Ascending aorta (tissue), 2 donors: ENCODE results near the gene RYK. TPM values are rescaled to one million over a fixed set of nuclear protein-coding genes. Genes with fewer than 3 reads are reported as not detected.

Experiments
- DNase-seq, 2 donors: peaks; one replicate each; pipeline ENCODE4 v3.0.0-alpha.2; 2019; ENCODE audit warnings: low spot score in 2 of 2
- H3K27ac ChIP-seq, 2 donors: fragments of 200-600 bp; sonication (generic); one replicate each; pipeline ENCODE4 v1.5.1; 2016 to 2017; ENCODE audit warnings: mild to moderate bottlenecking in 1 of 2
- H3K27me3 ChIP-seq: fragments of 200-600 bp; sonication (generic); one replicate; pipeline ENCODE4 v1.5.1; 2017
- H3K36me3 ChIP-seq, 2 donors: fragments of 200-600 bp; sonication (generic); one replicate each; pipeline ENCODE4 v1.5.1; 2016
- H3K4me1 ChIP-seq, 2 donors: fragments of 200-600 bp; sonication (generic); one replicate each; pipeline ENCODE4 v1.5.1; 2016 to 2017; ENCODE audit warnings: mild to moderate bottlenecking in 1 of 2
- H3K4me3 ChIP-seq, 2 donors: fragments of 200-600 bp; sonication (generic); one replicate each; pipeline ENCODE4 v1.5.1; 2016 to 2017; ENCODE audit warnings: mild to moderate bottlenecking in 1 of 2
- H3K9me3 ChIP-seq, 2 donors: fragments of 200-600 bp; sonication (generic); one replicate each; pipeline ENCODE4 v1.5.1; 2016
- intact Hi-C: fragments of 100-400 bp; cut with DNase I; formaldehyde crosslinking; loops from one replicate; pipeline ENCODE4 v1.15.1; 2023
- total RNA-seq: library from RNA; depleted of rRNA; stranded (reverse); fragments of >200 nt; gene quantifications from one replicate; pipeline ENCODE4 v1.1.0, GENCODE V29; 2016
- TF ChIP-seq, protein P1 (sequence below), 3 experiments: fragments of 200-600 bp in 2 of 3; fragments of 450-650 bp in 1 of 3; sonication (generic) in 2 of 3; IDR thresholded peaks; one replicate each; pipeline ENCODE4 v1.5.1; 2016 to 2019; ENCODE audit warnings: antibody characterized with exemption in 3 of 3, mild to moderate bottlenecking in 1 of 3, moderate library complexity in 1 of 3

The RYK gene
- total RNA-seq, 1 donor from 2014 or later: 13.5 TPM

GRCh38 chr3:134134240-134134639 is 116.4 kb downstream of the RYK start:
- H3K4me1 ChIP-seq: no peaks in the 10 kb centered on the region
- H3K27ac ChIP-seq: no peak overlapping the region
- peaks cover 0 to 4% of the 10 kb centered on the region in 2 donors for H3K36me3 ChIP-seq
- intact Hi-C loops: no loop called here
- TF ChIP-seq, protein P1, sequence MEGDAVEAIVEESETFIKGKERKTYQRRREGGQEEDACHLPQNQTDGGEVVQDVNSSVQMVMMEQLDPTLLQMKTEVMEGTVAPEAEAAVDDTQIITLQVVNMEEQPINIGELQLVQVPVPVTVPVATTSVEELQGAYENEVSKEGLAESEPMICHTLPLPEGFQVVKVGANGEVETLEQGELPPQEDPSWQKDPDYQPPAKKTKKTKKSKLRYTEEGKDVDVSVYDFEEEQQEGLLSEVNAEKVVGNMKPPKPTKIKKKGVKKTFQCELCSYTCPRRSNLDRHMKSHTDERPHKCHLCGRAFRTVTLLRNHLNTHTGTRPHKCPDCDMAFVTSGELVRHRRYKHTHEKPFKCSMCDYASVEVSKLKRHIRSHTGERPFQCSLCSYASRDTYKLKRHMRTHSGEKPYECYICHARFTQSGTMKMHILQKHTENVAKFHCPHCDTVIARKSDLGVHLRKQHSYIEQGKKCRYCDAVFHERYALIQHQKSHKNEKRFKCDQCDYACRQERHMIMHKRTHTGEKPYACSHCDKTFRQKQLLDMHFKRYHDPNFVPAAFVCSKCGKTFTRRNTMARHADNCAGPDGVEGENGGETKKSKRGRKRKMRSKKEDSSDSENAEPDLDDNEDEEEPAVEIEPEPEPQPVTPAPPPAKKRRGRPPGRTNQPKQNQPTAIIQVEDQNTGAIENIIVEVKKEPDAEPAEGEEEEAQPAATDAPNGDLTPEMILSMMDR (IDR thresholded peaks at IDR 0.05): no peak
- no peak for DNase-seq
- no peaks in the 10 kb centered on the region for H3K27me3 ChIP-seq
- no peaks in the 10 kb centered on the region for H3K9me3 ChIP-seq
- H3K4me3 ChIP-seq: no peak overlapping the region

GRCh38 chr3:134132961-134133360 is 117.7 kb downstream of the RYK start:
- peaks cover 0 to 15% of the 10 kb centered on the region in 2 donors for H3K36me3 ChIP-seq
- no peaks in the 10 kb centered on the region for H3K27me3 ChIP-seq
- intact Hi-C loops: no loop called here
- H3K4me1 ChIP-seq: no peaks in the 10 kb centered on the region
- H3K4me3 ChIP-seq: no peak overlapping the region
- TF ChIP-seq, protein P1 (IDR thresholded peaks at IDR 0.05): no peak
- H3K9me3 ChIP-seq: no peaks in the 10 kb centered on the region
- no peak overlapping the region for H3K27ac ChIP-seq
- no peak for DNase-seq

DNA sequence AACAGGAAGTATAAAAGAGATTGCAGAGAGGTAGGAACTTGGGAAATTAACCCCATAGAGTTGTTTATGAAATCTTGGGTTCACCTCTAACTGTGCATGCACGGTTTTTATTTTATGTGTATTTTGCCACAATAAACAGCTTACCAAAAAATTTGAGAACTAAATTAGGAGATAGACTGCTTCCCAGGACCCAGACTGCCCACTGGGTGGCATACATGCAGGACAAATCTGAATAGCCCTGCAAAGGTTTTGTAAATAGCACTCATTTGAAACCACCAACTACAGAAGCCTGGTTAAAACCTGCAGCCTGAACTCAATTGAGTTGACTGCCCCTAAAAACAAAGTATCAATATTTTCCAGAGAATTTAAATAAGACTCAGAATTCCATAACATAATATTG is 124.5 kb downstream of the RYK start:
- TF ChIP-seq, protein P1 (IDR thresholded peaks at IDR 0.05): no peak

GRCh38 chr3:134114726-134115125 is 135.9 kb downstream of the RYK start:
- no peaks in the 10 kb centered on the region for H3K27me3 ChIP-seq
- peaks cover 19 to 35% of the 10 kb centered on the region in 2 donors for H3K9me3 ChIP-seq
- intact Hi-C loops: no loop called here
- DNase-seq: no peak
- TF ChIP-seq, protein P1 (IDR thresholded peaks at IDR 0.05): no peak
- H3K4me1 ChIP-seq: no peaks in the 10 kb centered on the region
- no peaks in the 10 kb centered on the region for H3K36me3 ChIP-seq
- H3K27ac ChIP-seq: no peak overlapping the region
- no peak overlapping the region for H3K4me3 ChIP-seq

More for the DNA sequence above, 124.5 kb downstream of the RYK start:
- intact Hi-C loops: no loop called here
- Histone ChIP-seq H3K9me3 (peaks cover under 1 to 18% of the 10 kb centered on the region in 2 donors), H3K4me3 (no peak overlapping the region), H3K36me3 (peaks cover 5 to 22% of the 10 kb centered on the region in 2 donors), H3K27me3 (no peaks in the 10 kb centered on the region), H3K27ac (no peak overlapping the region), H3K4me1 (no peaks in the 10 kb centered on the region)
- DNase-seq: no peak

- no peaks in the 10 kb centered on the region for H3K36me3 ChIP-seq
- intact Hi-C loops: no loop called here
- no peak for DNase-seq
- H3K4me1 ChIP-seq: no peaks in the 10 kb centered on the region
- H3K27me3 ChIP-seq: no peaks in the 10 kb centered on the region
- no peak overlapping the region for H3K4me3 ChIP-seq
- H3K27ac ChIP-seq: no peak overlapping the region
- TF ChIP-seq, protein P1 (IDR thresholded peaks at IDR 0.05): no peak
- peaks cover 0 to 9% of the 10 kb centered on the region in 2 donors for H3K9me3 ChIP-seq
These were observed 139.0 kb downstream of the RYK start for GRCh38 chr3:134111616-134112015.

- Histone ChIP-seq H3K4me1 (no peaks in the 10 kb centered on the region), H3K4me3 (no peak overlapping the region), H3K27me3 (no peaks in the 10 kb centered on the region), H3K36me3 (no peaks in the 10 kb centered on the region), H3K9me3 (peaks cover 0 to 9% of the 10 kb centered on the region in 2 donors), H3K27ac (no peak overlapping the region)
- TF ChIP-seq, protein P1 (IDR thresholded peaks at IDR 0.05): no peak
- DNase-seq: no peak
- intact Hi-C loops: no loop called here
These were observed 139.7 kb downstream of the RYK start for GRCh38 chr3:134110963-134111362.
